DOHH2 (cell line): ENCODE measurements around the gene AFAP1.

Experiments
- H3F3A ChIP-seq: fragments of 200-600 bp; sonication (generic), shearing (Covaris generic); 2 replicates; pipeline ENCODE4 v1.6.0; 2016; ENCODE audit warnings: antibody characterized with exemption, mild to moderate bottlenecking; ENCODE audit not compliant: control insufficient read depth, insufficient read depth
- H3K27ac ChIP-seq: fragments of 200-600 bp; sonication (generic); 2 replicates; pipeline ENCODE4 v1.5.1; 2014; ENCODE audit warnings: low read depth, mild to moderate bottlenecking, low read length, moderate library complexity
- H3K27me3 ChIP-seq: fragments of 200-600 bp; sonication (generic); 2 replicates; pipeline ENCODE4 v1.6.1; 2014; ENCODE audit warnings: mild to moderate bottlenecking, low read length, mixed read lengths; ENCODE audit not compliant: control insufficient read depth
- H3K36me3 ChIP-seq: fragments of 200-600 bp; sonication (generic); 2 replicates; pipeline ENCODE4 v1.6.1; 2014; ENCODE audit warnings: mild to moderate bottlenecking, low read length, moderate library complexity, mixed read lengths; ENCODE audit not compliant: control insufficient read depth
- H3K4me1 ChIP-seq: fragments of 200-600 bp; sonication (generic); 2 replicates; pipeline ENCODE4 v1.6.1; 2014; ENCODE audit warnings: mild to moderate bottlenecking, low read length, mixed read lengths; ENCODE audit not compliant: control insufficient read depth
- H3K4me2 ChIP-seq: fragments of 200-600 bp; sonication (generic); 2 replicates; pipeline ENCODE4 v1.6.0; 2014; ENCODE audit warnings: mild to moderate bottlenecking, low read length, moderate library complexity
- H3K4me3 ChIP-seq: fragments of 200-600 bp; sonication (generic); 2 replicates; pipeline ENCODE4 v1.5.1; 2014; ENCODE audit warnings: mild to moderate bottlenecking, low read length, mixed read lengths
- H3K79me2 ChIP-seq: fragments of 200-600 bp; sonication (generic); 2 replicates; pipeline ENCODE4 v1.6.1; 2014; ENCODE audit warnings: mild to moderate bottlenecking, low read length, mixed read lengths; ENCODE audit not compliant: control insufficient read depth
- H3K9me2 ChIP-seq: fragments of 200-600 bp; sonication (generic); replicated peaks from 2 replicates; pipeline ENCODE4 v1.6.1; 2014; ENCODE audit warnings: mild to moderate bottlenecking, low read length, mixed read lengths; ENCODE audit not compliant: control insufficient read depth
- H3K9me3 ChIP-seq: fragments of 200-600 bp; sonication (generic); 2 replicates; pipeline ENCODE4 v1.6.1; 2014; ENCODE audit warnings: antibody characterized with exemption, low read length, mixed read lengths; ENCODE audit not compliant: control insufficient read depth, insufficient read depth
- H4K20me1 ChIP-seq: fragments of 200-600 bp; sonication (generic); 2 replicates; pipeline ENCODE4 v1.6.0; 2014; ENCODE audit warnings: low read depth, mild to moderate bottlenecking, antibody characterized with exemption, low read length, moderate library complexity; ENCODE audit not compliant: control insufficient read depth, insufficient read depth
- EZH2phosphoT487 ChIP-seq: fragments of 200-600 bp; sonication (generic); IDR thresholded peaks from 2 replicates; pipeline ENCODE4 v1.6.1; 2017; ENCODE audit warnings: borderline replicate concordance, mild to moderate bottlenecking, antibody characterized with exemption, low read length, moderate library complexity, mixed read lengths
- TF ChIP-seq, protein P1 (sequence below): fragments of 200-600 bp; sonication (generic); IDR thresholded peaks from one replicate; pipeline ENCODE4 v1.5.1; 2014; ENCODE audit warnings: antibody characterized with exemption, mild to moderate bottlenecking, low read depth, low read length; ENCODE audit not compliant: poor library complexity, severe bottlenecking

Gene AFAP1

DNA sequence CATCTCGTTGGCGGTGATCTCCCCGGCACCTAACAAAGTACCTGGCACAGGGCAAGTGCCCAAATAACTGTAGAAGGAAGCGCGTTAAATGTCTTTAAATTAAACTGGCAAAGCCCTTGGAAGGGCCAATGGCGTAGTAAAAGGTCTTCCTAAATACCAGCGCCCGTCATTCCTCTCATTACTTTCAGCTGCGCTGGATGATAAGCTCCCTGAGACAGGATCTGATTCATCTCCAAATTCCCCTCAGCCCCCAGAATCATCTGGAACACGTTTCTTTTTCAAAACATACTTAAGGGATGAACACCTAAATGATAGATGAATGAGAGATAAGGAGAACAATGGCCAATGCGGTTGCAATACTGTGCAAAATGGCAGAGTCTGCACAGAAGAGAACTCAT lies 95.1 kb downstream of the AFAP1 start:
- Histone ChIP-seq H3K4me3 (no peak overlapping the region), H3K9me2 (no peaks in the 10 kb centered on the region), H3K27ac (no peak overlapping the region), H3F3A (no peaks in the 10 kb centered on the region), H3K4me1 (no peaks in the 10 kb centered on the region), H3K79me2 (no peaks in the 10 kb centered on the region), H3K27me3 (peaks cover 2% of the 10 kb centered on the region), H4K20me1 (no peaks in the 10 kb centered on the region), H3K4me2 (no peak overlapping the region), H3K9me3 (no peaks in the 10 kb centered on the region), H3K36me3 (no peaks in the 10 kb centered on the region)
- TF ChIP-seq EZH2phosphoT487, result no peak
- TF ChIP-seq, protein P1, sequence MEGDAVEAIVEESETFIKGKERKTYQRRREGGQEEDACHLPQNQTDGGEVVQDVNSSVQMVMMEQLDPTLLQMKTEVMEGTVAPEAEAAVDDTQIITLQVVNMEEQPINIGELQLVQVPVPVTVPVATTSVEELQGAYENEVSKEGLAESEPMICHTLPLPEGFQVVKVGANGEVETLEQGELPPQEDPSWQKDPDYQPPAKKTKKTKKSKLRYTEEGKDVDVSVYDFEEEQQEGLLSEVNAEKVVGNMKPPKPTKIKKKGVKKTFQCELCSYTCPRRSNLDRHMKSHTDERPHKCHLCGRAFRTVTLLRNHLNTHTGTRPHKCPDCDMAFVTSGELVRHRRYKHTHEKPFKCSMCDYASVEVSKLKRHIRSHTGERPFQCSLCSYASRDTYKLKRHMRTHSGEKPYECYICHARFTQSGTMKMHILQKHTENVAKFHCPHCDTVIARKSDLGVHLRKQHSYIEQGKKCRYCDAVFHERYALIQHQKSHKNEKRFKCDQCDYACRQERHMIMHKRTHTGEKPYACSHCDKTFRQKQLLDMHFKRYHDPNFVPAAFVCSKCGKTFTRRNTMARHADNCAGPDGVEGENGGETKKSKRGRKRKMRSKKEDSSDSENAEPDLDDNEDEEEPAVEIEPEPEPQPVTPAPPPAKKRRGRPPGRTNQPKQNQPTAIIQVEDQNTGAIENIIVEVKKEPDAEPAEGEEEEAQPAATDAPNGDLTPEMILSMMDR, result peak; percentile 35

DNA sequence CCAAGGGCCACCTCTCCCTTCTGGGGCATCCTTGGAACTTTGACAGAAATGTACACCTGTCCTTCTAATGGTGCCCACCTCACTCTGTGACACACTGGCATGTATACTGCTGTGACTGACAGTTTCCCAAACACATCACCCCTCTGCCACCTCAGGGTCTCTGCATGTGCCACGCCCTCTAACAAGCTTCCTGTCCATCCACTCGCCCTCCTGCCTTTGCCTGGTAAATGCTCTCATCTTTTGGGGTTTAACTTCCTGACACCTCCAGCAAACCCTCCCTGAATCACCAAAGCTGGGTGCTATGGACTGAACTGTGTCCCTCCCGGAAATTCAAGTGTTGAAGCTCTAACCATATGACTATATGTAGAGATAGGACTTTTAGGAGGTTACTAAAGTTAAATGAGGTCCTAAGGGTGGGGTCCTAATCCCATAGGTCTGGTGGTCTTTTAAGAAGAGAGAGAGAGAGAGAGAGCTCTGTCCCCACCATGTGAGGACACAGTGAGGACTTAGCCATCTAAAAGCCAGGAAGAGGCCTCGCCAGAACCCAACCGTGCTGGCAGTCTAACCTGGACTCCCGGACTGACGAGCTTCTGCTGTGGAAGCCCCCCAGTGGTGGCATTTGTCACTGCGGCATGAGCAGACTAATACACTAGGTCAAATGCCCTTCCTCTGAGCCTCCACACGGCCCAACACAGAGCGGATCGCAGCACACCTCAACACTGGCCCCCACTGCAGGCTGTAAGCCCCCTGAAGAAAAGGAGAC lies 95.6 kb downstream of the AFAP1 start:
- H3K9me2 ChIP-seq, result no peaks in the 10 kb centered on the region
- H3K27ac ChIP-seq, result no peak overlapping the region
- H4K20me1 ChIP-seq, result no peaks in the 10 kb centered on the region
- no peaks in the 10 kb centered on the region for H3K9me3 ChIP-seq
- H3K4me1 ChIP-seq, result no peaks in the 10 kb centered on the region
- H3F3A ChIP-seq, result no peaks in the 10 kb centered on the region
- no peak for TF ChIP-seq EZH2phosphoT487
- TF ChIP-seq, protein P1, result peak; percentile 78
- H3K79me2 ChIP-seq, result no peaks in the 10 kb centered on the region
- no peaks in the 10 kb centered on the region for H3K36me3 ChIP-seq
- H3K4me2 ChIP-seq, result no peak overlapping the region
- no peak overlapping the region for H3K4me3 ChIP-seq
- H3K27me3 ChIP-seq, result peaks cover 2% of the 10 kb centered on the region

DNA sequence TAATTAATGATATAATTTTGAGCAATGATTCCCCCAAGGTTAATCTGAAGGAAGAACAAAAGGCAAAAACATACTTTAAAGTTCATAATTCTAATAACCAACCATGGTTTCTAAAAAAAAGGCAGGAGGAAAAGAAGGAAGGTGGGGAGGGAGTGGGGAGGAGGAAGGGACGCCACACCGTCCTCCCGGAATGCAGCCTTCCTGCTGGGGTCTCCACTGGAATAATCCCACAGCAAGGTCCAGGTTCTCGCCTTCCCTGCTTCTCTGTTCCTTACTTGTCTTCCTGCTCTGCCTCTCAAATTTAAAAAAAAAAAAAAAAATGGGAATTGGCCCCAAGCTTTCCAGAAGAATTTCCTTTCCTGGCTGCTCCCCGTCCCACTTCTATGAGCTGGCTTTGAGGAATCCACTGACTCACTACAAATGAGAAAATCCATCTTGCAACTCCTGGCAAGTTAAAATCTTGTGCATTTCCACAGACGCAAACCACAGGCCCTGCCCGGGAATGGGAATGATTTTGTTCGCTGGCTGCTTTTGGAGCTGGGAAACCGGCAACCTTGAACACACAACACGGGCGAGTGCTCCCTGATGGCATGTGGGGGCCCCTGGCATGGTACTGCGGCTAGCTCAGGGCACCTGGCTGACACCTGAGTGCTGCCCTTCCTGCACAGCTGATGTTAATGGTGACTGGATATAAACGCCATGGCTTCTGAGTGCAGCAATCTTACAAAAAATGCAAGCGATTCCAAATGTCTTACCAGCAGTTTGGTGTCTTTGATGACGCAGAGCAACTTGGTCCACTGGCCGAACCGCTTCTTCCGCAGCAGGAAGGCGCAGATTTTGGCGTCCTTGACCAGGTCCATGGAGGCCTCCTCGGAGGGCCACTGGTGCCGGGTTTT lies 97.0 kb downstream of the AFAP1 start:
- H3K9me2 ChIP-seq, result no peaks in the 10 kb centered on the region
- no peaks in the 10 kb centered on the region for H3K4me1 ChIP-seq
- no peak overlapping the region for H3K4me3 ChIP-seq
- H3F3A ChIP-seq, result no peaks in the 10 kb centered on the region
- H4K20me1 ChIP-seq, result no peaks in the 10 kb centered on the region
- H3K27me3 ChIP-seq, result peaks cover 2% of the 10 kb centered on the region
- no peak overlapping the region for H3K4me2 ChIP-seq
- H3K36me3 ChIP-seq, result no peaks in the 10 kb centered on the region
- TF ChIP-seq, protein P1, result no peak
- no peak for TF ChIP-seq EZH2phosphoT487
- H3K27ac ChIP-seq, result no peak overlapping the region
- no peaks in the 10 kb centered on the region for H3K9me3 ChIP-seq
- H3K79me2 ChIP-seq, result no peaks in the 10 kb centered on the region
